CD4-positive, alpha-beta T cell treated with Interleukin-4 for 4 hours (primary cell): ENCODE data around the gene NRAP.

ENCODE experiments used
- DNase-seq: peaks from one replicate; pipeline ENCODE4 v3.0.0-alpha.2; 2020

The NRAP gene

DNA sequence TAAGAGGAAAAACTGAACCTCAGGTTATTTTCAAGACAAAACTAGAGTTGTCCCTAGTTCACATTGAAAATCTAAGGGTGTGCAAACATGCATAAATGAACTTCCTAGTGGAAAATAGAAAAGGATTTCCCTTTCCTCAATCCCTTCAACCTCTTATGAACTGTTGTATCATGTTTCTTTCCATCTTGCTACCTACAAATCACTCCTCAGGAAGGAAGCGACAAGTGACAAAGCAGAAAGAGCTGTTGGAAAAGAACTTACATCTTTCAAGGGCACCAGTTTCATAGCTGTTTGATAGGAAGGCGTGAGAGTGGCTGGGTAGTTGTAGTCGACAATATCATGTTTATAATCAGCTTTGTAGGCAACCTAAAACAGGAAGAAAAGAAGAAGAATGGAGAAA, 23.9 kb downstream of the NRAP start:
- no peak for DNase-seq

DNA sequence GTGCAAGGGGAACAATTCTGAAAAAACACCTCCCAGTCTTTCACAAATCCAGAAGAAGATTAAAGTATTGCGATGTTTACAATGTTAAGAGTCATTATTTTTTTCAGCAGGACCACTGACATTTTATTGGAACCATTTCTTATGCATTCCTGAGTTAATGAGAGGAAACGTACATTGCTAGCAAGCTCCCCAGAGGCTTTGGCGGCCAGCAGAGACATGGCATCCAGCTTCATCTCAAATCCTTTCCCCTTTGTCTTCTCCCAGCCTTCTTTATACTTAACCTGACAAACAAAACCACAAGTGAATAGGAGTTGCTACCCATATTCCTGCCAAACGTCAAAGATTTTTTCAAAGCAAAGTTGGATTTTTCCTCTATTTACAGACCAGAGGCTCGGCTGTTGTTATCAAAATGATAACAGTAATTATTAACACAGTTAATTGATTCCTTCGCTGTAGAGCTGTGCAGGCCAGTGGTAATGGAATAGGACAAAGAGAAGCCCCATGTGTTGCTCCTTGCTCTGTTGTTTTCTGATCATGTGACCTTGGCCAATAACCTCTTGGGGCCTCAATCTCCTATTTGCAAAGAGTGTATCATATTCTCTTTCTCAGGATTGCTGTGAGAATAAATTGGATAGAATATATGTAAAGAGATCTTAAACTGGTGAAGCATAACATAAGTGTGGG, 32.0 kb downstream of the NRAP start:
- DNase-seq, result no peak

DNA sequence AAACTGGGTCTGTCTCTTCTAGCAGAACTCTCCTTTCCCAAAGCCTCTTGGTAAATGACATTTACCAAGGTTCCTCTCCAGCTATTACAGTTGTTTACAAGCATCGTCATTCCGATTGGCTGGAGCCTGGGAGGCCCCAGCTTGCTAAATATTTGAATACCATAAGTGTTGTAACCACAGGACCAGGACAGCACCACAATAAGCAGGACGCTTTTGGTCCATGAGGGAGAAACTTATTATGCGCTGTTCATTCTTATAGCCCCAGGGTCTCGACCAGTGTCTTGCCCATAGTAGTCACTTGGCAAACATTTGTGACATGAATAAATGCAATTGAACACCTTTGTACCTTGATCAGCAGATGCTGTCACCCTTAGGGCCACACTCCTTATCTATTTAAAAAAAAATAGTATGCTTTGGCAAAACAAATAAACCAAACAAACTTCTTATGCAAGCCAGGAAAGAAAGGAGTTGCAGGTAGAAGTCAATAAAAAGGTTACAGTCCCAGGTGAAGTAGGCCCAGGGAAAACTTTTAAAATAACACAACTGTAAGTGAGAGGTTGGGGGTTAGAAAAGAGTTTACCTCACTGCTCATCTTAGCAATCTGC, 32.8 kb downstream of the NRAP start:
- no peak for DNase-seq

DNA sequence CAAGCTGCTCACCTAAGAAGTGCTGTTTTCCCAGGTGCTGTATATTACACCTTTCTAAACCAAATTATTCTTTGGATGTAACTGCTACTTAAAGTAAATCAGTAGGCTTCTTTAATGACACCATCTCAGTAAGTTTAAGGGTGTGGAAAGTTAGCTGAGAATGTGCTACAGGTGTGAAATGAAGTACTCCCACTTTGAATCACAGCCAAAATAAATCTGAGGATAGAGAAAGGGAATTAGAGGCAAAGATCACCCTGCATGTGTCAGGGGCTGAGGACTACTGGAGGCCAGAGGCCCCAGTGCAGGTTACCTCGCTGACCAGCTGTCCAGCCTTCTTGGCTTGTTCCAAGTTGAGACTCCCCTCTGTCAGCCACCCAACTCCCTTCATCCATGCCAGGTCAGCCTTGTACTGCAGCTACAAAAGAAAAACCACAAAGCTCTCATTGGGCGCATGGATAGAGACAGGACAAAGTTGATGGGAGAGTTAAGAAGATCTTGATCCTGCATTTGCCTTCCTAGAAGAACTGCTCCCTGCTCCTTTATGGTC, 35.2 kb downstream of the NRAP start:
- no peak for DNase-seq

DNA sequence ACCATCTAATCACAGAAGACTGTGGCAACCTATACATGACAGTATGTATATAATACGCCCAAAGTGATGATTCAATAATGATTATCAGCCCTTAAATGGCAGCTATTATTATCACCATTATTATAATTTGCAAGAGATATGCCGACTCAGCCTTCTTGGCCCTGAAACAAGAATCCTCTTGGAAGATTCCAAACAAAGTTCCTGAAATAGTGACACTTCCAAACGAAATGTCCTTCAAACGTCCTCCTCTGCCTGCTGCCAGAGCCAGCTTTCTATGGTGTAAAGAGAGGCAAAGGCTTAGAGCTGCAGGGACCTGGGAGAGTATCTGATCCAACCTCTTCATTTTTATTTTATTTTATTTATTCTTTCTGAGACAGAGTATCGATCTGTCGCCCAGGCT, 36.0 kb downstream of the NRAP start:
- DNase-seq, result no peak

DNA sequence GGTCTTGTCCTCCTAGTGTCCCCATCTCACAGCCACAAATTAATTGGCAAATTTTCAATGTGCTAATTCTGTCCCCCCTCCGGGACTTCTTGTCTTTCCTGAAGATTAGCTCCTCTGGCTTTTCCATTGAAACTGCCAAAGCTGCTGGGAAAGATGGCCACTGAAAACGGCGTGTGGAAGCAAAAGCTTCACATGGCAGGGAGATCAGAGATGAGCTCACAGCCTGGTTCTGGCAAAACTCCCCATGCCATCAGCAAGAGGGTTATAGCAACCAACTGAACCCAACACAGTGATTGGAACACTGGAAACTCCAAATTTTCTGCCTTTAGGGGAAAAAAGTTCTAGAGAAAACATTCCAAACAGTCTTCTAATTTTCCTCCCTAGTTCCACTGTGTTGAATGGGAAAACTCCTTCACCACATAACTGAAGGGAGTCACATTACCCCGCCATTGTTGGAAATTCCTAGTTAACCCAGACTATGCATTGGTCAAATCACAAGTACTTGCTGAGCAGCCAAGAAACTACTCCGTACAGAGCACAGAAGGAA, 37.0 kb downstream of the NRAP start:
- no peak for DNase-seq

DNA sequence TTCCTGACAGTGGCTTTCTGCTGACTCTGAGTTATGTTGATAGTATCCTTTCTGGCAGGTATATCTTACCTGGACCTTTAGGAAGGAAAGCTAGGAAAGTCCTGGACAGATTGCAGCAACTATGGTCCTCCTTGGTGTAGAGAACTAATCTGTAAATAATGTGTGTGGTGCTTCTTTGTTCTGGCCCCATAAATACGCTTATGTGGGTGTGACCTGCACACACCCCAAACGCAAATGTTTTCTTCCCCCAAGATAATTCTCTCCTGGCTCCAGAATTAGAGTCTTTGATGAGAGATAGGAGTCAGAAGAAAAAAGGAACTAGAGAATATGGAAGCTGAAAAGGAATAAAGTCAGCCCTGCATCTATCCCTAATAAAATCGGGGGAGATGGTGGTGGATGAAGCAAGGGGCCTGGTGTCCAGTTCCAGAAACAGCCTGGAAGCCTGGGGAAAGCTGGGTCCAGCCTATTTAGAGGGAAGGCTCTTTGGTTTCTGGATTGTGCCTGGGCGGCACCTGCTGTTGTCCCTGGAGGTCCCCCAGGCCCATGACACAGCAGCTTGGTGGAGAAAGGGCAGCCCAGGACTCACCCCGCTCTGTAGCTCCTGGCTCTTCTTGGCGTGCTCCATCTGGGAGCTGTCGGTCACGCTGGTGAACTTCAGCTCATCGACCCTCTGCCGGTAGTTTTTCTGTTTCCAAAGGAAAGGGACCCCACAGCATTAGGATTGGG, 38.2 kb downstream of the NRAP start:
- no peak for DNase-seq

DNA sequence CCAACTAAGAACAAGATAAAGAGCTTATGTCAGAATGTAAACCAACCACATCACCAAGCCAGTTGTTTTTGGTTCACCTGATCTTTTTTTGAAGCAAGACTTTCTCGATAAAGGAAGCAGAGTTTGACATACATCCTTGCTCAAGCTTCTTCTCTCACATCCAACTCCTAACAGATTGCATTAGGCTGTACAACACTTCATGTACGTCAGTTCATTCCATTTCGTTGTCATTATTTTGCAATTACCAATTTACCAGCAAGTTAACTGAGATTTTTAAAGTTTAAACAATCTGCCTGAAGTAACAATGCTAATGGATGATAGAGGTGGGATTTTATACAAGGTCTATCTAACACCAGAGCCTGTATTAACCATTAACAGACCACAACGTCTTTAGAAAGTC, 41.0 kb downstream of the NRAP start:
- no peak for DNase-seq

DNA sequence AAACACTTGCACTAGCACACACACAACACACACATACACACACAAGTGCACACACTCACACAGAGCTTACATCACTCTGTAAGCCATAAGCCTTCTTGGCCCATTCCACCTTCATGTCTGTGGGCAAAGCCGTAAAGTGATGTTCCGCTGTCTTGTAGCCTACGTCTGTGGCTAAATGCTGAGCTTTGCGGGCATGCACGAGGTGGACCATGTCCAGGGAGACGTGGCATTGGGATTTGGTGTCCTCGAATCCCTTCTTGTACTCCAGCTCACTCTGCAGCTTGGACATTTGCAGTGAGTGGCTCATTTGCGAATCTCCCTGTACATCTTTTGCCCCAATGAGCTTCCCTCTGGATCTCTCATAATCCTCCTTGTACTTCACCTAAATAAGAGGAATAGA, 42.0 kb downstream of the NRAP start:
- no peak for DNase-seq

DNA sequence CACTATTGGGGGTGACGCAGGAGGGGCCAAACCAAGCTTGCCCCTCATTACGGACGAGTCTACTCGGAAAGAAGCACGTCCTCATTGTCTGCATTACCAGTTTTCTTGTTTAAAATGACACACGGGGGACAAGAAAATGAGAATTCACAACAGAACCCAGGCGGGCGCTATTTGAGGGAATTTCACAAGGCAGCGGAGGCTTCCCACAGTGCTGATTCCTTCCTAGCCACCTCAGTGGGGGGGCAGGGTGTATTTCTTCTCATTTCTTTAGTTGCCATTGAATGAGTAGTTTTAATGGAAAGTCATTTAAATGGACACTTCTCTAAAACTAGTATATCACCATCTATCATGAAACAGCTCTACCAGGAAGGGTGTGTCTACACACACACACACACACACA, 42.9 kb downstream of the NRAP start:
- no peak for DNase-seq

DNA sequence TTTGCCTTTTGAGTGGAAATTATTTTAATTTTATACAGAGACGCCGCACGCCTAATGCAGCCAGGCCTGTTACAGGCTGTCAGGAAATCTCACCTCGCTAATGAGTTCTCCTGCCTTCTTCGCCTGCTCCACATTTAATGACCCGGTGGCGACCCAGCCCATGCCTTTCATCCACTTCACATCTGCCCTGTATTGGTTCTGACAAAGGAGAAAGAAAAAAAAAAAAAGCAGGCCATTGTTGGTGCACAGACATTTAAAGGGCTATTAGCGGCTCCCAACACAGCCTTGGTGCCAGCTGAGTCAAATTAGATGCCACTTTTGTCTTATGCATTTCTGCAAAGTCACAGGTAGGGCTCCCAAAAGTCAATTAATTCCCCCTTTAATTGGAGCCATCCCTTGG, 43.3 kb downstream of the NRAP start:
- DNase-seq, result no peak

DNA sequence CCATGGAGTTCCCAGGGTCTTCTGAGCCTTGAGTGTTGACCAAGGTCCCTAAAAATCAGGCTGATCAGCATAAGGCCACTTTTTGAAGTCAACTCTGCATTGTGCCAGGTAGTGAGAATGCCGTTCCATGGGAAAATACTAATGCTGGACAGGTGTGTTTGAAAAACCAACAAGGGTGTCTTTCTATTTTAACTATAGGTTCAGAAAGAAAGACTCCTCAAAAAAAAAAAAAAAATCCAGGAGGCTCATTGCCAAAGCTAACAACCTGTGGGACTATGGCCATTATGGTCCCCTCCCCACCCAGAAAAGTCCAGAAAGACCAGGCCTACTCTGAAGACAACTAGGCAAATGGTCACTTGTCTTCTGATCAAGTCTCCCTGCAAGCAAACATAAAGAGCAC, 44.4 kb downstream of the NRAP start:
- no peak for DNase-seq

DNA sequence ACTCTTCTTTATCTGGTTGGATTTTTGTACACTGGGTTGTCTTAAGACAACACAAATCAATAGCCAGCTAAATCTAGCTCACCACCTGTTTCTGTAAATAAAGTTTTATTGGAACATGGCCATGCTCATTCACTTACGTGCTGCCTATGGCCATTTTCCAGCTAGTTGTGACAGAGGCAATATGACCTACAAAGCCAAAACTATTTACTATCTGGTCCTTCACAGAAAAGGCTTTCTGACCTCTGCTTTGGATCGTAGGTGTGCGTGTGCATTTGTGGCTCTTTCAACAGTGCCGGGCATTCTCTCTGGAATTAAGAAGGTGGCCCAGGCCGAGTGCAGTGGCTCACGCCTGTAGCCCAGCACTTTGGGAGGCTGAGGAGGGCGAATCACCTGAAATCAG, 45.5 kb downstream of the NRAP start:
- no peak for DNase-seq

DNA sequence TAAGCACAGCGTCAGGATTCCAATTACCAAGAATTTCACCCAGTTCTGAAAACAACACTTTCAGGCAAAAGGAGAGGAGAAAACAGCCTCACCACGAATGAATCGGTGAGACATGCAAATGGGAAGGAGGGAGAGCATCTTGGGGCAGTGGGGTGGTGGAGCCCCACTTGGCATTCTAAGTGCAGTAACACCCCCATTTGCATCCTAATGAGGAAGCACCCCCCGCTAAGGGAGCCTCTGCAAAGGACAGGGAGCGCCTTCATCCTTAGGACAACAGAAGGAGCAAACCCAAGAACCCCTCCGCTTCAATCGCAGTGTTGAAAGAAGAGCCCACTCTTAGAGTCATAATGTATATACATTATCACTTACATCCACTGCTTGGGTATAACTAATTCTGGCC, 46.8 kb downstream of the NRAP start:
- no peak for DNase-seq

DNA sequence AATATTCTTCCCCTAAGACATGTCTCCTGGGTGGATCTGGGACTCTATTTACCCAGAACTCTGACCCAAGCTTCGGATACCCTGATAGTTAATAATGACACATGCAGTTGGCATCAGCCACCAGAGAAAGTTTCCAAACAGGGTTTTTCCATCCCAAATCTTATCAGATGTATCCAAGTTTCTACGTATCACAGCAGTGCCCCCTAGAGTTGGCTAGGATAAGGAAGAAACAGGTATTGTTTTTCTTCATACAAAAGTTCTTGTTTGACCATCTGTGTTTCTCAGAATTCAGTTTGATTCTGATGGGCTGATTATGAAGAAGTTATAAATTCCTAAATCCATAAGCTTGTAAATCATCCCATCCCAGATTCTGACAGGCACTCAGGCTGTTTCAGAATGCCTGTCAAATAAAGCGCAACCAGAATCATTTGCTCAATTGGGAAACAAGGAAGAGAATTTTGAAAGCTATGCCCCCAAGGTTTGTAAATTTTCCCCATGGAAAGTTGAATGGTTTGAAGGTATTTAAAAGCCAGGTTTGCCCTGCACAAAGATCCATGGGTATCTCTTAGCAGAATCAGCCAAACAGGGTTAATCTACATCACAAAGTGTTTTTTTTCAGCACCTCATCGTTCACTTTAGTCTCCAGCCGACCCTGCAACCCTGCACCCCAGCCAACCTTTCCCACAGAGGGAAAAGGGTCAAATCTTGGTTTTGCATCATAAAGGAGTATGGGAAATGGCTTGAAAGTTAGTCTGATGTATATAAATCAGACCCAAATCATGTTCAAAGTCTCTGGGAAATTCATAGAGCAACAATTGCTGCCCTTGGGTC, 47.4 kb downstream of the NRAP start:
- DNase-seq, result no peak

DNA sequence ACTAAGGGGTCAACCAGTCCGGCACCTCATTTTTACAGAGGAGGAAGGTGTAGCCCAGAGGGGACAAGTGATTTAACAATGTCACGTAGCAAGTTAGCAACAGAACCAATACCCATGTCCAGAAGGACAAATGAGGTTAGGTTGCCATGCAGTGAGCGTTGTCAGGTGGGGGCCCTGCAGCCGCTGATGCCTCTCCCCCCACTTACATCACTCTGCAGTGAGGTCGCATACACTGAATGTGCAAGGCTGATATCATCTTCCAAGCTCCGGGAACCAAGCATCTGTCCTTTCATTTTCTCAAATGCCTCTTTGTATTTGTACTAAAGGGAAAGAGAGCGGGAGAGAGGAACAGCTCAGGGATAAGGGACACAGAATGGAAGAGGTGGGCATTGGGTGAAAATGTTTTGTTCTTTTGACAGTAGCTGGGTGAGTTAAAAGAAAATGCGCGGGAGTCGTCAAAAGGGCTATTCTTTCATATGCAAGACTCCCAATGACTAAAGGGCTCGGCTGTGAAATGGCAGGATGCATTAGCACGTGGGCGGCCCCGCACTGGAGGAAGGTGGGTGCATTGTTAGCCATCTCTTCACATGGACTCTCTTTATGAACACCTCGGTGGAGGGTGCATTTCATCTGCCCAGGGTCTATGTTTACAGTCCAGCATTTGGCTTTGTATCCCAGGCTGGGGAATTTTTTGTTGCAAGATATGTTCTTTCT, 49.7 kb downstream of the NRAP start:
- no peak for DNase-seq

DNA sequence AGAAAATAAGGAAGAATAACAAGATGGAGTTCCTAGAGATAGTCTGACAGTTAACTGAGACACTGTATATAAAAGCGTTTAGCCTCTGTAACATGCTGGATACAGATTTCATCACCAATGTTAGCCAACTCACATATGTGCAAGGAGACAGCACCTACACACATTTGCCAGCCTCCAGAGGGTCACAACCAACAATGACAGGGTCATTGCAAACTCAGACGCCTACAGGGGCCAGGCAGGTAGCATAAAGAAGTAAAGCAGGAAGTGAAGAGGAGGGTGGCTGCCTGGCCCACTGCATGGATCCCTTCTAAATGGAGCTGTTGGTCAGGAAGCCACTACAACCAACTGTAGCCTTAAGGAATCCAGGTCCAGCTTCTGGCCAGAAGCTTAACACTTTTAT, 50.4 kb downstream of the NRAP start:
- no peak for DNase-seq

DNA sequence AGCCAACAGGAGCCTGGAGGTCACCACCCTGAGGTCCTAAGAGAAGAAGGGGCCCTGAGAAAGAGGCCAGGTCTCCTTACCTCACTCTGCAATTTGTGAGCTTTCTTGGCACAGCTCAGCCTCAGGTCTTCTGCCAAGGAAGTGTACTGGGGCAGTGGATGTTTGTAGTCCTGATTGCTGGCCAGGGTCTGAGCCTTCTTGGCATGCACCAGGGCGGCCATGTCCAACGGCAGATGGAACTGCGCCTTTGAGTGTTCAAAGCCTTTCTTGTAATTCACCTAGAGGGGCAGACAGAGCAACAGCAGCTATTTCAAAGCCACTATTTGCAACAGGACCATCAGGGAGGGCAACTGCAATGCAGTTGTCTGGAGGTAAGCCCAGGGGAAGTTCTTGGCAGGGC, 51.7 kb downstream of the NRAP start:
- DNase-seq, result no peak

DNA sequence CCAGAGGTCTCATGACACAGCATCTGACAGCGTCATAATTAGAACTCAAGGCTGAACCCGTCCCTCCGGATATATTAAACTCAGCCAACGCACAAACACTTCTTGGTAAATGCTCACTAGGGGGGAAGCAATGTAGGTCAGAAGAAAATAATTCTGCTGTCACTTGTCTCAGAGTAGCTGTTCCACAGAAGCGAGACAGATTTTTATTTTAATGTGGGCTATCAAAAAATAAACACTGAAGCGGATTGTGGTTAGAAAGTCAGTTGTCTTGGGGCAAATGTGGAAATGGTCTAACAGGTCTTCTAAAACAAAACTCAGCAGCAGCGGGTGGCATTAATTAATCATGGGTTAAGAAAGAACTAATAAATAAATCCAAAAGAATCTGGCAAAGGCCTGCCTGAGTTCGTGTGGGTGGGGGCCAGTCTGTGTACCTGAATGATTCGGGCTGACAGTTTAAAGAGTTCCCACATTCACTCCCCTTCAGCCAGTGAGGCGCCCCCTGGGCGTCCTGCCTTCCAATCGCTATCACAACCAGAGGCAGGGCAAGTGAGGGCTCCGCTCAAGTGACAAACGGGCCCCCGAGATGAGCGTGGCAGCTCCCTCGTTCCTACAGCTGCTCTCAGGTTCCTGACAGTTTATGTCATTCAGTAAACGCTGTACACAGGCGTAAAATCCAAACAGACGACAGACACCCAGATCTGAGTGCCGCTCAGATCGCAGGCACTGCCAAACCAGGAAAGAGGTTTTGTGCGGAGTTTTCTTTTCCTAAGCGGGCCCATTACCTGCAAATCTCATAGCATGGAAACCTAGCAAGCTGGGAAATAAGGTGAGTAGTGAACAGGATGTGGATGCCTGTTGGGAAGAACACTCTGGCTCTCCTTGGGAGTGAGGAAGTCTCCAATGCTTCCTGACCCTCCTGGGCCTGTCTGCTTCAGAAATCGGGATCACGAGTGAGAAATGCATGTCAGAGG, 52.9 kb downstream of the NRAP start:
- DNase-seq, result no peak

DNA sequence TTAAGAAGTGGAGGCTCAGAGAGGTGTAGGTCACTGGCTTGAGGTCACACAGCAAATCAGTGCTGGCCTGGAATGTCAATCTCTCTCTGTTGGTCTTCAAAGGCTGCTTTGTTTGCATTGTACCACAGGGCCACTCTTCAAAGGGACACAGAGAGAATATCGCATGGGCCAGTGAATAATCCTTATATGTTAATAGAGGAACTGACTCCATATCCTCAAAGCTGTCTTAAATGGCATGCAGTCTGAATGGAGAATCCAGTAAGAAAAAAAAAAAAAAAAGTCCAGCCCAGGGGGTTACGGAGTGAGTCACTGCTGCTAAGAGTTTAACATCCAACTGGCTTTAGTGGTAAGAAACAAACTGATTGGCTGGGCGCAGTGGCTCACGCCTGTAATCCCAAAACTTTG, 54.1 kb downstream of the NRAP start:
- no peak for DNase-seq
